Measurements from ENCODE around the gene USP34.

Gene USP34

GRCh38 chr2:61288070-61288841 is 182.6 kb downstream of the USP34 start:
- peak in 1 of 2 experiments; percentile 63 for DNase-seq (ENCODE audit: low read depth in 1 of 2, low spot score in 1 of 2)
- Histone ChIP-seq H3K27ac (replicated peaks) (peak overlapping the region; percentile 47), H3K27me3 (ENCODE audit: insufficient read depth, poor library complexity, severe bottlenecking) (no peaks in the 10 kb centered on the region), H3K4me3 (replicated peaks; ENCODE audit: insufficient read depth, low read length) (no peak overlapping the region)
- TF ChIP-seq GABPA (IDR thresholded peaks at IDR 0.05; ENCODE audit: low read depth) (no peak), SPI1 (IDR thresholded peaks at IDR 0.05; ENCODE audit: borderline replicate concordance, low read depth) (peak; percentile 85), POLR2AphosphoS5 (IDR thresholded peaks at IDR 0.05; ENCODE audit: low read depth) (no peak)
- TF ChIP-seq, protein P1, sequence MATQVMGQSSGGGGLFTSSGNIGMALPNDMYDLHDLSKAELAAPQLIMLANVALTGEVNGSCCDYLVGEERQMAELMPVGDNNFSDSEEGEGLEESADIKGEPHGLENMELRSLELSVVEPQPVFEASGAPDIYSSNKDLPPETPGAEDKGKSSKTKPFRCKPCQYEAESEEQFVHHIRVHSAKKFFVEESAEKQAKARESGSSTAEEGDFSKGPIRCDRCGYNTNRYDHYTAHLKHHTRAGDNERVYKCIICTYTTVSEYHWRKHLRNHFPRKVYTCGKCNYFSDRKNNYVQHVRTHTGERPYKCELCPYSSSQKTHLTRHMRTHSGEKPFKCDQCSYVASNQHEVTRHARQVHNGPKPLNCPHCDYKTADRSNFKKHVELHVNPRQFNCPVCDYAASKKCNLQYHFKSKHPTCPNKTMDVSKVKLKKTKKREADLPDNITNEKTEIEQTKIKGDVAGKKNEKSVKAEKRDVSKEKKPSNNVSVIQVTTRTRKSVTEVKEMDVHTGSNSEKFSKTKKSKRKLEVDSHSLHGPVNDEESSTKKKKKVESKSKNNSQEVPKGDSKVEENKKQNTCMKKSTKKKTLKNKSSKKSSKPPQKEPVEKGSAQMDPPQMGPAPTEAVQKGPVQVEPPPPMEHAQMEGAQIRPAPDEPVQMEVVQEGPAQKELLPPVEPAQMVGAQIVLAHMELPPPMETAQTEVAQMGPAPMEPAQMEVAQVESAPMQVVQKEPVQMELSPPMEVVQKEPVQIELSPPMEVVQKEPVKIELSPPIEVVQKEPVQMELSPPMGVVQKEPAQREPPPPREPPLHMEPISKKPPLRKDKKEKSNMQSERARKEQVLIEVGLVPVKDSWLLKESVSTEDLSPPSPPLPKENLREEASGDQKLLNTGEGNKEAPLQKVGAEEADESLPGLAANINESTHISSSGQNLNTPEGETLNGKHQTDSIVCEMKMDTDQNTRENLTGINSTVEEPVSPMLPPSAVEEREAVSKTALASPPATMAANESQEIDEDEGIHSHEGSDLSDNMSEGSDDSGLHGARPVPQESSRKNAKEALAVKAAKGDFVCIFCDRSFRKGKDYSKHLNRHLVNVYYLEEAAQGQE (IDR thresholded peaks at IDR 0.05; ENCODE audit: insufficient replicate concordance, low read depth), result no peak

DNA sequence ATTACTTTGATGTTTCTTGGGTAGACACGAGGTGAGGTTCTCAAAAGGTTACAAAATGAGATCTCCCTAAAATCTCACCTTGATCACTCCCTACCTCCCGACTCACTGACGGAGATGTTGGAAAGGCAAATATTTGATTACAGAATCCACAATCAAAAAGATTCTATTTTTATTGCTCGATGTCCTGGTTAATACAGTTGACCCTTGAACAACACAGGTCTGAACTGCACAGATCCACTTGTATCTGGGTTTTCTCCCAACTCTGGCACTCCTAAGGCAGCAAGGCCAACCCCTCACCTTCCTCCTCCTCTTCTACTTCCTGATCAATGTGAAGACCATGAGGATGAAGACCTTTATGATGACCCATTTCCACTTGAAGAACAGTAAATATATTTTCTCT is 183.6 kb downstream of the USP34 start:
- H3K4me3 ChIP-seq (replicated peaks; ENCODE audit: insufficient read depth, low read length), result no peak overlapping the region
- TF ChIP-seq, protein P1 (IDR thresholded peaks at IDR 0.05; ENCODE audit: insufficient replicate concordance, low read depth), result no peak
- TF ChIP-seq GABPA (IDR thresholded peaks at IDR 0.05; ENCODE audit: low read depth), result no peak
- no peak for TF ChIP-seq SPI1 (IDR thresholded peaks at IDR 0.05; ENCODE audit: borderline replicate concordance, low read depth)
- no peak for DNase-seq (ENCODE audit: low read depth in 1 of 2, low spot score in 1 of 2)
- no peak overlapping the region for H3K27ac ChIP-seq (replicated peaks)
- no peaks in the 10 kb centered on the region for H3K27me3 ChIP-seq (ENCODE audit: insufficient read depth, poor library complexity, severe bottlenecking)

DNA sequence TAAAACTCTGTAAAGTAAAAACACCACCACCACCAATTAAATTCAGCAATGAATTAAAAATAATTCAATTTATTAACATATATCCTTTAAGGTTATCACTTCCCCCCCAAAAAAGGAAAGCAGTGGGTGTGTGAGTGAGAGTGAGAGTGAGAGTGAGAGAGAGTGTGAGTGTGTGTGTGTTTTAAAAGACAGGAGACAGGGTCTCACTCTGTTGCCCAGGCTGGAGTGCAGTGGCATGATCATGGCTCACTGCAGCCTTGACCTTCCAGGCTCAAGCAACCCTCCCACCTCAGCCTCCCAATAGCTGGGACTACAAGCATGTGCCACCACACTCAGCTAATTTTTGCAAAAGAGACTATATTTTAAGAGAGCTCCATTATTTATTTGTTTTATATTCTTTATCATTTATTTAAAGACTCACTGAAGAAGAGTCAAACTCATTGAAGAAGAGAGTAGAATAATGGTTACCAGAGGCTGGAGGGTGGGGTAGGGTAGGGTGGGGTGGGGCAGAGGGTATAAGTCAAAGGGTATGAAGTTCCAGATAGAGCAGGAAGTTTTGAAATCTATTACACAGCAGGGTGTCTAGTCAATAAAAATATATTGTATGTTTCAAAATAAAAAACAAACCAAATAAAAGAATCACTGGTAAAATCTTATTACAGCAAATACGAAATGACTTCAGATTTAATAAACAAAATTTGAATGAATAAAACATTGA is 187.3 kb downstream of the USP34 start:
- H3K4me3 ChIP-seq (replicated peaks; ENCODE audit: insufficient read depth, low read length), result no peak overlapping the region
- no peak overlapping the region for H3K27ac ChIP-seq (replicated peaks)
- DNase-seq (ENCODE audit: low read depth in 1 of 2, low spot score in 1 of 2), result no peak
- no peaks in the 10 kb centered on the region for H3K27me3 ChIP-seq (ENCODE audit: insufficient read depth, poor library complexity, severe bottlenecking)
- TF ChIP-seq CTCF (IDR thresholded peaks at IDR 0.05; ENCODE audit: insufficient read depth, low read length), result no peak
- no peak for TF ChIP-seq SPI1 (IDR thresholded peaks at IDR 0.05; ENCODE audit: borderline replicate concordance, low read depth)
- TF ChIP-seq, protein P1 (IDR thresholded peaks at IDR 0.05; ENCODE audit: insufficient replicate concordance, low read depth), result no peak
- TF ChIP-seq POLR2AphosphoS5 (IDR thresholded peaks at IDR 0.05; ENCODE audit: low read depth), result no peak
- TF ChIP-seq GABPA (IDR thresholded peaks at IDR 0.05; ENCODE audit: low read depth), result no peak
